ENCODE data around the gene FLNA.
A peak's percentile ranks its signal among the peaks of the same experiment; 100 is the strongest.

Gene FLNA

GRCh38 chrX:154378059-154378798 is 3.8 kb upstream of the FLNA start:
- no peak for DNase-seq (ENCODE audit: low read depth)

- no peak for DNase-seq (ENCODE audit: low read depth)
Measured at GRCh38 chrX:154376774-154377173, 2.3 kb upstream of the FLNA start.

- no peak for DNase-seq (ENCODE audit: low read depth)
Measured at GRCh38 chrX:154375156-154375504, 696 bp upstream of the FLNA start.

GRCh38 chrX:154373340-154374306 is 811 bp downstream of the FLNA start:
- DNase-seq (ENCODE audit: low read depth): no peak

GRCh38 chrX:154372612-154373022 is 1.8 kb downstream of the FLNA start:
- DNase-seq (ENCODE audit: low read depth): no peak

- no peak for DNase-seq (ENCODE audit: low read depth)
Measured at GRCh38 chrX:154371789-154372300, 2.6 kb downstream of the FLNA start.

- DNase-seq (ENCODE audit: low read depth): peak; percentile 87
Measured at GRCh38 chrX:154371017-154371788, 3.2 kb downstream of the FLNA start.

- DNase-seq (ENCODE audit: low read depth): no peak
Measured at GRCh38 chrX:154370300-154371016, 4.0 kb downstream of the FLNA start.

GRCh38 chrX:154369449-154370299 is 4.8 kb downstream of the FLNA start:
- DNase-seq (ENCODE audit: low read depth): peak; percentile 65

- DNase-seq (ENCODE audit: low read depth): peak; percentile 94
Measured at GRCh38 chrX:154368630-154369448, 5.6 kb downstream of the FLNA start.

GRCh38 chrX:154367474-154368308 is 6.7 kb downstream of the FLNA start:
- DNase-seq (ENCODE audit: low read depth): no peak

- DNase-seq (ENCODE audit: low read depth): no peak
Measured at GRCh38 chrX:154366666-154367055, 7.8 kb downstream of the FLNA start.

GRCh38 chrX:154365997-154366665 is 8.3 kb downstream of the FLNA start:
- no peak for DNase-seq (ENCODE audit: low read depth)

GRCh38 chrX:154365052-154365600 is 9.3 kb downstream of the FLNA start:
- DNase-seq (ENCODE audit: low read depth): no peak

GRCh38 chrX:154363706-154364439 is 10.6 kb downstream of the FLNA start:
- DNase-seq (ENCODE audit: low read depth): no peak

- DNase-seq (ENCODE audit: low read depth): no peak
Measured at GRCh38 chrX:154362085-154362742, 12.2 kb downstream of the FLNA start.

Measured in activated gamma-delta T cell treated with anti-CD3 and anti-CD28 coated beads, Interleukin-2, amount 50 U/mL, for 16 hours (primary cell).